Activated CD8-positive, alpha-beta memory T cell treated with anti-CD3 and anti-CD28 coated beads for 4 hours (primary cell): Measurements from ENCODE around the gene HAPLN2.

ENCODE experiments used
- DNase-seq, 2 donors: peaks; one replicate each; pipeline ENCODE4 v3.0.0-alpha.2; 2020; ENCODE audit warnings: low read depth in 2 of 2

The HAPLN2 gene

GRCh38 chr1:156662005-156662799 is 43.0 kb downstream of the HAPLN2 start:
- no peak for DNase-seq

GRCh38 chr1:156662800-156663055 is 43.5 kb downstream of the HAPLN2 start:
- no peak for DNase-seq

- no peak for DNase-seq
These were observed 44.0 kb downstream of the HAPLN2 start for GRCh38 chr1:156663178-156663577.

GRCh38 chr1:156664046-156664766 is 45.0 kb downstream of the HAPLN2 start:
- DNase-seq = no peak

GRCh38 chr1:156664767-156665411 is 45.7 kb downstream of the HAPLN2 start:
- no peak for DNase-seq

- no peak for DNase-seq
These were observed 46.3 kb downstream of the HAPLN2 start for GRCh38 chr1:156665539-156665938.

- DNase-seq = no peak
These were observed 47.8 kb downstream of the HAPLN2 start for GRCh38 chr1:156666862-156667609.

GRCh38 chr1:156667610-156667967 is 48.4 kb downstream of the HAPLN2 start:
- DNase-seq = no peak

- DNase-seq = no peak
These were observed 48.9 kb downstream of the HAPLN2 start for GRCh38 chr1:156667968-156668709.

GRCh38 chr1:156668801-156669637 is 49.8 kb downstream of the HAPLN2 start:
- no peak for DNase-seq

- no peak for DNase-seq
These were observed 50.6 kb downstream of the HAPLN2 start for GRCh38 chr1:156669794-156670193.

- no peak for DNase-seq
These were observed 51.1 kb downstream of the HAPLN2 start for GRCh38 chr1:156670359-156670758.

GRCh38 chr1:156670791-156671190 is 51.6 kb downstream of the HAPLN2 start:
- no peak for DNase-seq

- DNase-seq = no peak
These were observed 52.6 kb downstream of the HAPLN2 start for GRCh38 chr1:156671804-156672203.

- DNase-seq = no peak
These were observed 54.3 kb downstream of the HAPLN2 start for GRCh38 chr1:156673387-156674121.
